GM19452 (cell line): Measurements from ENCODE around the gene CDKN1A.
"Not testable (repeated sequence)": the region's sequence is repeated elsewhere in the genome, so short reads cannot be mapped to it uniquely, and the experiment has no call there.

Experiments used
- ATAC-seq: cut with Tn5 transposase; IDR thresholded peaks from one replicate; pipeline ENCODE4 v1.9.1; 2021; ENCODE audit not compliant: unreplicated experiment

The CDKN1A gene

DNA sequence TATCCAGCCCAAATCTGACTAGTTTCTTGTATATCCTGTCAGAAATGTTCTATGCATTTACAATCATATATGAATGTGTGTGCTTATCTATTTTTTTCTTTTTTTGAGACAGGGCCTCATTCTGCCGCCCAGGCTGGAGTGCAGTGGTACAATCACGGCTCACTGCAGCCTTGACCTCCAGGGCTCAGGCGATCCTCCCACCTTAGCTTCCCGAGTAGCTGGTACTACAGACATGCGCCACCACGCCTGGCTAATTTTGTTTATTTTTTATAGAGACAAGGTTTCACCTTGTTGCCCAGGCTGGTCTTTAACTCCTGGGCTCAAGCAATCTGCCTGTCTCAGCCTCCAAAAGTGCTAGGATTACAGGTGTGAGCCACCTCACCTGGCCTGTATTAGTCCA lies 16.1 kb downstream of the CDKN1A start:
- no peak for ATAC-seq

DNA sequence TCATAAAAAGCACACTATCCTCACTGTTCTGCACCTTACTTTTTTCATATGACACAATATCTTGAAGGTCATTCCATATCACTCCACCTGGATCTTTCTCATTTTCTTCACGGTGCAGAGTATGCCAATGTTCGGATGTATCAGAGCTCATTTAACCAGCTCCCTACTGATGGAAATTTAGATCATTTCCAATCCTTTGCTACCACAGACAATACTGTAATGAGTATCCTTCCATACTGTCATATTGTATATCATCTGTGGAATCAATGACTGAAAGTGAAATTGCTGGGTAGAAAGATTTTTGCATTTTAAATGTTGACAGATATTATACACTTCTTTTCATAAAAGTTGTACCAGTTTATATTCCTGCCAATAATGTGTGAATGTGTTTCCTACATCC lies 16.9 kb downstream of the CDKN1A start:
- ATAC-seq: no peak

DNA sequence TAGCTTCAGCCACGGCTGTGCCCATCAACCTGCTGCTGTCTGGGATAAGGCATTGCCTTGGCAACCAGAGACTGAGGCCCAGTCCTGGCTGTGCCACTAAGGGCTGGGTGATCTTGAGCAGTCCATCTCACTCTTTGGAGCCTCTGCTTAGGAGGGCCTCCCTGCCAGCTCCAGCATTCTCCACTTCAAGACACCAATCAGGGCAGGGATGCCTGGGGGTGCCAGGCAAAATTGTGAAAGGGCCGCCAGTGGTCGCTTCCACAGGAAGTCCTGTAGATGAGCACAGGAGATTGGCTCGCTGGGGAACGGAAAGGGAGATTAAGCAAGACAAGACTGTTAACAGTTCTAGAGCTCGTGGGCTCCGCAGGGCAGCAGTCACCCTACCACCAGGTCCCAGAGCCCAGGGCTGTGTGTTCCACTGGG lies 19.0 kb downstream of the CDKN1A start, which contains the start of gene RAB44:
Gene RAB44 (plus strand): TSS at position 346 of the 423 bp plus-strand sequence. CDS start 6,410 bp downstream, outside the sequence.
- ATAC-seq: no peak

DNA sequence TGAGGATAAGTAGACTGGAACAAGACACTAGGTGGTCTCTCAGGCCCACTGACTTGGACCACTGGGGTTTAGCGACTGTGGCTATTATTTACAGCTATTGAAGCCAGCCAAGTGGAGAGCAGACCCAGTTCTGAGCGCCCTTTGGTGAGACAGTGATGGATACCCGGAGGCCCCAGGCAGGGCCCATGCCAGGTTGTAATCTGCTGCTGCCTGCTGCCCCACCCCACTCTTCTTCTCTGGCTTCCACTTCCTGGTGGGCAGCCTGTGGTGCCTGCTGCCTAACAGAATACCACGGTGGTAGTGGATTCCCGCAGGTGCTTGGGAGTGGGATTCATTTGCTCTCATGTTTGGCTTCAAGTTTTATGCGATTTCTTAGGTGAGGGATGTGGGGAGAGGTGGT lies 19.7 kb downstream of the CDKN1A start:
- ATAC-seq: no peak

DNA sequence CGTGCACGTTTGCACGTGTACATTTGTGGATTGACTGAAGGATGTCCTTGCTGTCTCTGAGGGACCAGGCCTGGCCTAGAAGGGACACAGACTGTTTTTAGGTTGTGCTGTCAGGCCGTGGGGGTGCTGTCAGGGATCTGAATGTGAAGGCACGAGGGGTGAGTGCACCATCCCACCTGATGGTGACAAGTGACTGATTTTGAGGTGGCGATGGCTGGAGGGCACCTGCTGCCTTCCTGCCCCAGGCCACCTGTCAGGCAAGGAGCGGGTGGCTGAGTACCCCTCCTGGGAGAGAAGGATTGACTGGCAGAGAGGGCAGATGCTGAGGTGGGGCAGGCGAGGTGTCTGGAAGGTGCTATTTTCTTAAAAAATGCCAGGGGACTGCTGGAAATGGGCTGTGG lies 20.4 kb downstream of the CDKN1A start:
- ATAC-seq: no peak

DNA sequence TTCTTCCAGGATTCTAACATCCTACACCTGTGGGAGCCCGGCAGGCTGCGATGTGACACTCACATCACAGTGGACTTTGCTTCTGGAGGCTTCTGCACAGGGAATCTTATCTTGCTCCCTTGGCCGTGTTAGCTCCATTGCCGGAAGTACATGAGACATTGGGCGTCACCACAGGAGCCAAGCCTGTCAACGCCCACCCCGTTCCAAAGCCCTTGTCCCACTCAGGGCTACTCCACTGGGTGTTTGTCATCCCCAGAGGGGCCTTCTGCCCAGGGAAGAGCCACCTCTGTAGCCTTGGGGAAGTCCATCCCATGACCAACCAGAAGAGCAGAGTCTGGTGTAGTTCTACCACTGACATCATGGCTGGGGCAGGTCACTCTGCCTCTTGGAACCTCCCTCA lies 20.8 kb downstream of the CDKN1A start:
- no peak for ATAC-seq

DNA sequence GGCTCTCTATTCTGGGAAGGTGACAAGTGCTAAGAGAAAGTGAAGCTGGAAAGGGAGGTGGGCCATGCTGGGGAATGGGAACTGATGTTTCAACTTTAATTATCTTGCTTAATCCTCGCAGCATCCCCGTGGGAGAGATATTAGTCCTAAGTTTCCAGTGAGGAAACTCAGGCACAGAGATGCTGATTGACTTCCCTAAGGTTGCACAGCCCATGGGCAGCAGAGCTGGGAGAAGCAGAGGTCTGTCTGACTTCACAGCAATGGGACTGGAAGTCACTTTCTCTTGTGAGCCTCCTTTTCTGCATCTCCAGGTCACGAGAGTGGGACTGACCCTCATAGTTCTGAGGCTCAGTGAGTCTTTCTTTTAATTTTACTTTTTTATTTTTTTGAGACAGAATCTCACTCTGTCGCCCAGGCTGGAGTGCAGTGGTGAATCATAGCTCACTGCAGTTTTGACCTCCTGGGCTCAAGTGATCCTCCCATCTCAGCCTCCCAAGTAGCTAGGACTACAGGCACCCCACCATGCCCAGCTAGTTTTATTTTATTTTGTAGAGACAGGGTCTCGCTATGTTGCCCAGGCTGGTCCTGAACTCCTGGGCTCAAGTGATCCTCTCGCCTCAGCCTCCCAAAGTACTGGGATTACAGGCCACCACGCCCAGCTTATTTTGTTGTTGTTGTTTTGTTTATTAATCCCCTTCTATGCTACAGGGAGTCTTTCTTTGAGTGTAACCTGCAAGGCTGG lies 21.7 kb downstream of the CDKN1A start:
- ATAC-seq: no peak

DNA sequence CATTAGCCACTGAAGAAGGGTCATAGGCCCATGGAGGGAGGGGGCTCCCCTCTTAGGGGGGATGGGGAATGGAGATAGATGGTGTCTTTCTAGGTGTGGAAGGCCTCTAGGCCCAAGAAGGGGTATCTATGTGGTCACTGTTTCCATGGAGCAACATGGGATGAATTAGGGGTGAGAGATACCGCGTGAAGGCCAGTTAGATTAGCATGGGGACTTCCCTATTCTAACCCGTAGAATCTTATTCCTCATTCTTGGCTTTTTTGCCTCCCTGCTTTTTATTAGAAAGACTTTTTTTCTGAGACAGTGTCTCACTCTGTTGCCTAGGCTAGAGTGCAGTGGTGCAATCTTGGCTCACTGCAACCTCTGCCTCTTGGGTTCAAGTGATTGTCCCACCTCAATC lies 22.3 kb downstream of the CDKN1A start:
- ATAC-seq: no peak

DNA sequence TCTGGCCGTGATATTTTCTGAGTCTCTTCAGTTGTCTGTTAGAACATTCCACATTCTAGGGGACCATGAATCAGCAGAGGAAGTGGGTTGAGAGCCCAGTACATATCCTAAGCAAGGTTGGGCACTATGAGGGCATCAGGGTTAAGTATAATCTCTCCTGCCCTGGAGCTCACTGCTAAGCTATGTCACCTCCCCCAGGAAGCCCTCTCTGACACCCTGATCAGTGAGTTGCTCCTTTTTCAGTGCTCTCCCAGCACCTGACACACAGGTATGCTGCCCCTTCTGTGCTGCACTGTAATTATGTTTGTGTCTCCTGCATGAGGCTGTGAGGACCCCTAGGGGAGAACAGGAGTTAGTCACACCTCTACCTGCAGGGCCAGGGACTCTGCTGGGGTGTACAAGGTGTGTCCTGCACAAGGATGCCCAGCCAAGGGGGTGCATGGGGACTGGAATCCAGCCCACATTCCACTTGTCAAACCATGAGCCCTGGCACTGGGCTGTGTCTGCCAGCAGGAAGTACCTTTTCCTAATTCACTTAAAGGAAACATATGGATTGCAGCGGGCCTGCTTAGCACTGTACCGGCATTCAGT lies 23.0 kb downstream of the CDKN1A start:
- ATAC-seq: no peak

DNA sequence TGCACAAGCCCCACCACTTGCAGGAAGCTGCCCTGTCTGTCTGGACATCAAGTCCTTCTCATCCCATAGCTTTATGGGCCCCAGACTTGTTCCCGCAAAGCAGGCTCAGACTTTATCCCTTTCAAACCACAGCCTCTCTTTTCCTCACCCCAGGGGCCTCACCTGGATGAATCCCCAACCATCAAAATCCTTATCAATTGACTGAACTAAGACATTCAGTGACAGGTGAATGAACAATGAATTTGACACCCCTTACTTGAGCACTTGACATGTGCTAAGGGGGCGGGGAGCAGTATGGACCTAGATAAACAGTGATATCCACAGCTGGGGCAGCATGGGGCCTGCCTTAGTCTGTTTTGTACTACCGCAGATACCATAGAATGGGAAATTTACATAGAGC lies 24.1 kb downstream of the CDKN1A start:
- ATAC-seq: no peak

DNA sequence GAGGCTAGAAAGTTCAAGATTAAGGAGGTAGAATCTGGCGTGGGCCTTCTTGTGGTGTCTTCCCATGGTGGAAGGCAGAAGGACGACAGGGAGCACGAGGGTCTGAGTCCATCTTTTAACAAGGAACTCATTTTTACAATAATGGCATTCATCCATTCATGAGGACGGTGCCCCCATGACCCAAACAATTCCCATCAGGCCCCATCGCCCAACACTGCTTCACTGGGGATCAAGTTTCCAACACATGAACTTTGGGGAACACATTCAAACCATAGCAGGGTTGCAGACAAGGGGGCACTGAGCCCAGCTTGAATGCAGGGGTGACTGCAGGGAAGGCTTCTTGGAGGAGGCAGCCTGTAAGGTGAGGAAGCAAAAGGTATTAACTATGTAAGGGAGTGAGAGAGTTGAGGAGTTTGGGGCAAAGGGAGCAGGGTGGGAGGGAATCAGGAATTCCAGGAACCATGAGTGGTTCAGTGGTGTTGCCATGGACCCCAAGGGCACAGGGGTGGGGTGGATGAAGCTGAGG lies 24.6 kb downstream of the CDKN1A start:
- no peak for ATAC-seq

DNA sequence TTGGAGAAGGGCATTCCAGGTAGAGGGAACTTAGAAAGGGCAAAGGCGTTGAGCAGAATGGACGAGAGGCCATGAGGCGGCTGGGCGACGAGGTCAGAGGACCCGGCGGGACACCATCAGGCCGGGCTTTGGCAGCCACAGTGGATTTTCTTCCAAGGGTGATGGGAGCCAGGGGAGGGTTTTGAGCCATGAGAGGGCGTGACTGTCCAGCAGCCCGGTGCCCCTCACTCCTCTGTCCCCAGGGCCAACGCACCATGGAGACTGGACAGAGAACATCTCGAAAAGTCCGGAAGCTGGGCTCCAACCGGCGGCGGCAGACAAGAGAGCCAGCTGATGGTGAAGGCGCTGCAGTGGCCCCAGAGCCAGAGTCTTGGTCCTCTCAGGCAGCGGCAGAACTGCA lies 25.5 kb downstream of the CDKN1A start:
- no peak for ATAC-seq

DNA sequence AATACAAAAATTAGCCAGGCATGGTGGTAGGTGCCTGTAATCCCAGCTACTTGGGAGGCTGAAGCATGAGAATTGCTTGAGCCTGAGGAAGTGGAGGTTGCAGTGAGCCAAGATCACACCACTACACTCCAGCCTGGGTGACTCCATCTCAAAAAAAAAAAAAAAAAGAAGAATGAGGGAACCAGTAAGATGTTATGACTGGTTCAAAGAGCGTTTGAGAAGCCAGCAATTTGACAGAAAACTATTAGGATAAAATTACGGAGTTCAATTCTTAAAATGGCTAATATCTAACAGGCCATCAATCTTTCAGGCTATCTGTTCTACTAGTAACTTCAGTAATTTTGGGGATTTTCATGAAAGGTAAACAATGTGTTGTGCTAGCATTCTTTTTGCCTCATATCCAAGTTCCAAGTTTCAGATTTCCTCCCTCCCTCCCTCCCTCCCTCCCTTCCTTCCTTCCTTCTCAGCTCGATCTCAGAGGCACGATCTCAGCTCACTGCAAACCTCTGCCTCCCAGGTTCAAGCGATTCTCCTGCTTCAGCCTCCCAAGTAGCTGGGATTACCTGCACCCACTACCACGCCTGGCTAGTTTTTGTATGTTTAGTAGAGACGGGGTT lies 26.6 kb downstream of the CDKN1A start:
- not testable (repeated sequence) for ATAC-seq

DNA sequence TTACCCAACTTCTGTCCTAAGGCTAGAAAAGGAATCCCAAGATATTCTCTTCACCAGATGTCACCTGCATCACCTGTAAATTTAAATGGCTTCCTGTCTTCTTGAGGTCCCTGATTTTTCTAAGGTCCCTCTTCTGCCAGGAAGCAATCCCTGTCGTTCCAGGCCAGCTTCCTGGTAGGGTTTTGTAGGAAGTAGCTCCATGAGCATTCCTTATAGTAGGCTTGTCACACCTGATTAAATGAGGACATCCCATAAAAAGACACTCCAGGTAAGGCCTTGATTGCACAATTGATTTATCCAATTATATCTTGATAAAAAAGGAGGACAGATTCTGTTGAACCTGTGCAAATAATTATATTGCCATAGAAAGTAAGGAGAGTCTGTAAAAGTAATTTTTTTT lies 27.8 kb downstream of the CDKN1A start:
- no peak for ATAC-seq

DNA sequence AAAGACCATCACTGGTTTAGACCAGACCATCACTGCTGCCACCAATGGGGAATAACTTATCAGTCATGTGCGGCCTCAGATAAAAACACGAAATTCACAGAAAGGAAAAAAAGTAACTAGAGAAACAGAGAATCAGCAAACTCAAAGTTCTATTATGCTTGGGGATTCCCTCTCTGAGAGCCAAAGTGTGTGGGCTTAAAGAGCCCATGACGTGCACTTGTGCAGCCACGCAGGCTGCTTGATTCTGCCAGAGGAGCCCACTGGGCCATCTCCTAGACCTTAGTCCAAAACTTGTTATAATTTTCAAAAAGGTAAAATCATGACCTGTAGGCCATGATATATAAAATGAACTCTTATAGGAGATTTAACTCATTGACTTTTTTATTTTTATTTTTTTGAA lies 34.3 kb downstream of the CDKN1A start:
- no peak for ATAC-seq

DNA sequence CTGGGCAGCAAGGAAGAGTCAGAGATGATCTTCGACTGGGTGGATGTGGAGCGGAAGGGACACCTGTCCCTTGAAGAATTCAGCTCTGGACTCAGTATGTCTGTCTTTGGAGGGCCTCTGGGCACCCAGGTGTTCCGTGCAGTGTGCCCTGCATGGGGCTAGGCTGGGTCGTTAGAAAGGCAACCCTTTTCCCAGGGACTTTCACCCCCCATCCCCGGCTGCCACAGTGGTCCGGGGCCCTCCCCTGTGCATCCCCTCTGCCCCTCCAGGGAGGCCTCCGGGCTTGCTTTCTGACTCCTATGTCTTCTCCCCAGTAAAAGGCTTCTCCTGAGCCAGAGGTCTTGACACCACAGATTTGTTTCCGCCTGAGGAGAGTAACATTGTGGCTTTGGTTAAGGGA lies 35.3 kb downstream of the CDKN1A start:
- no peak for ATAC-seq

DNA sequence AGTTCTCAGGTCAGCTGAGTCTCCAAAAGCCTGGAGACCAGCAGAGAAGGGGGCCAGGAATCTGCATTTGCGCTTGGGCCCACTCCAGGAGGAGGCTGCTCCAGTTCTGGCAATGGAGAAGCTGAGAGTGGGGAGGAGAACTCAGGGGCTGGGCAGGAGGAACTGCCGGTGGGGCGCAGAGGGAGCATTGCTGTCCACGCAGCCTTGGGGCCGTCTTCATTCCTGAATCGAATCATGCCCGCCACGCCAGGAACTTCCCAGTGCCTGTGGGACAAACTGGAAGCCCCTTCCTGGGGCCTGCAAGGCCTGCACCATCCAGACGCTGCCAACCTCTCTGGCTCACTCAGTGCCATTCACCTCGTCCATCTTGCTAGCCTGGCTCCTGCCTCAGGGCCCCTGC lies 36.0 kb downstream of the CDKN1A start:
- no peak for ATAC-seq

DNA sequence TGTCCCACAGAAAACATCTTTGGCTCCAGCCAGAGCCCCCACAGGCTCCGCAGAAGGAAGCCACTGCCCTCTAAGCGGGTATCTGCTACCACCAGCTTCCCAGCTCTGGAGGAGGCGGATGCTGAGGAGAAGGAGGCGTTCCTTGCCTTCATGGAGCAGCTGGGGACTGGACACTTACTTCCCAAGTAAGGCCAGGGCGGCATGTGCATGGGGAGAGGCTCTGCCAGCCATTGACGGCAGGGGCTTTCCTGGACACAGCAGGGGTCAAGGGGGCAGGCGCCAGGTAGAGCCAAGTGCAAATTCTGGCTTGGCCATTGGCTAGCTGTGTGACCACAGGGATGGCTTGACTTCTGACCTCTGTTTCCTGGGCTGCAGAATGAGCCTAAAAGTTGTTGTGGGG lies 37.0 kb downstream of the CDKN1A start:
- no peak for ATAC-seq

DNA sequence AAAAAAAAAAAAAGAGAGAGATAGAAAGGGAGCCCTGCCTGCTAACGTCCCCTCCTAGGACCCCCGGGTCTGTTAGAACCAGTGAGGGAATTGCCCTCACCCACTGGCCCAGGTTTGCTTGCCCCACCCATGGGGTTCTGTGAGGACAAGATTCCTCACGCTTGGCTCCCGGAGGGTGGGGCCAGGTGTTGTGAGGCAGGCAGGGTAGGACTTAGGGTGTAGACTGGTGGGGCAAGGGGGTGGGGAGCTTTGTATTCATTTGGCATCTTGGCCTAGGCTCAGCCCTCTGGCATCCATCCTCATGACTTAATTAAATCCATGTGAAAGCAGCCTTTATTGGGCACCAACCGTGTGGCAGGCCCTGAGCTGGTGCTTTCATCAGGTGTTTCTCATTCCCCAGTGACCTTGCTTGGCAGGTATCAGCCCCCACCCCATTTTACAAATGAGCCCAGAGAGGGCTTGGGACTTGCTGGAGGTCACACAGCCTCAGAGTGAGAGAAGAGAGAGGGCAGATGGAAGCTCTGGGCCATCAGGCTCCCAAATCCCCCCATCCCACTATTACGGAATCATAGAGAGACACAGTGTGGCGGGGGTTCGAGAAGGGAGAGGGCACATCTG lies 38.1 kb downstream of the CDKN1A start:
- no peak for ATAC-seq

DNA sequence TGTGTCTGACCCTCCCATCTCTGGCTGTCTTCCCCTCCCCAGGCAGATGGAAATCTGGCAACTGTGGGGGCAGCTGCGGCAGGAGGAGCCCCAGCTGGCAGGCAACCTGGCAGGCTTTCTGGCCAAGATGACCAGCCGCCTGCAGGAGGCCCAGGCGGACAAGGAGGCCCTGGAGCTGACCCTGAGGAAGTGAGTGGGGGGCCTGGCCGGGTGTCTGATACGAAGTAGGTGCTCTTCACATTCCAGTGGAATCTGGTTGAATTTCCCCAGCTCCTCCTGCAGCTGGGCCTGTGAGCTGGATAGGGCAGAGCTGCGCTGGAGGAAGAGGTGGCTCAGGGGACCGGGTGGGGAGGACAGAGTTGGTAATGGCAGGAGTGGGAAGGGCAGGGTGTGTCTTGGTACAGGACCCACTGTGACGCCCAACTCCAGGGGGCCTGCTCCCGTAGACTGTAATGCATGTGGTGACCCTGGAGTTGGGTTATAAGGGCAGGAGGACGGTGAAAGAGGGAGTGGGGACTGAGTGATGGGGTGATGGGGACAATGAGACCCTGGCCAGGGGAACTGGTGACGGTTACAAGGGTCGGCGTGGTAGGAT lies 38.8 kb downstream of the CDKN1A start:
- no peak for ATAC-seq

DNA sequence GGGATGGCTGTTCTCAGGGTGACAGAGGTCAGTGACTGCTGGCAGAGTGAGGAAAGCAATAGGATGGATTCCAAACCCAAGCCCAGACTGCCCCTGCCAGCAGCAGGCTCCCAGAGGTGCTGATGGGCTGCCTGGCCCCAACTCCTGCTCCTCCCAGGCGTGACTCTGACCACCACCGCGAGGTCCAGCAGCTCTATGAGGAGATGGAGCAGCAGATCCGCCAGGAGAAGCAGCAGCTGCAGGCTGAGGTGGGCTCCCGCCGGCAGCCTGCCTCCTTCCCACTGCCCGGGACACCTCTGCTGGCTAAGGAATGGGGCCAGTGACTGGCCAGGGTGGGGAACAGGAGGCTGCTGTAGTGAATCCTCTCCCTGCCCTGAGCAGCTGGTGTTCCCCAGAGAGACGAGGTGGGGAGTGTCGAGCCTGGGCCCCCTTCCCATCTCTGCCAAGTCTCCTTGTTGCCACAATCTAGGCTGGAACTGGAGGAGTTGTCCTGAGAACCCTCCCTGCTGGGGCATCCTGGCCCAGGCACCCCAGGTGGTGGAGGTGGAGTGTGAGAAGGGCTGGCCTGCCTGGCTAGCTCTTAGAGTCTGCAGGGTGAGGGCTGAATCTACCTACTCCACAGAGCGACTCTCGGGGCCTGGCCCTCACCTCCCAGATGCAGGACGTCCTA lies 39.5 kb downstream of the CDKN1A start:
- no peak for ATAC-seq
